Breast epithelium (tissue), 4 donors: ENCODE data around the gene JUND. TPM values are rescaled to one million over a fixed set of nuclear protein-coding genes. Genes with fewer than 3 reads are reported as not detected.

Source experiments
- DNase-seq, 2 donors: peaks; one replicate each; pipeline ENCODE4 v3.0.0-alpha.2; 2019; ENCODE audit warnings: low spot score in 2 of 2
- H3K27ac ChIP-seq, 2 donors: fragments of 200-600 bp; sonication (generic) in 1 of 2; one replicate each; pipeline ENCODE4 v1.5.1; 2016 to 2019; ENCODE audit warnings: mild to moderate bottlenecking in 1 of 2
- H3K27me3 ChIP-seq, 2 donors: fragments of 200-600 bp; sonication (generic) in 1 of 2; one replicate each; pipeline versions ENCODE4 v1.5.1 to v1.6.0; 2017 to 2019; ENCODE audit warnings: control low read depth in 1 of 2, mild to moderate bottlenecking in 1 of 2
- H3K36me3 ChIP-seq: fragments of 200-600 bp; one replicate; pipeline ENCODE4 v1.5.1; 2019
- H3K4me1 ChIP-seq, 2 donors: fragments of 200-600 bp; sonication (generic); one replicate each; pipeline ENCODE4 v1.5.1; 2016 to 2019; ENCODE audit warnings: control low read depth in 1 of 2
- H3K4me3 ChIP-seq, 3 donors: fragments of 200-600 bp; sonication (generic); 1 replicate in 2 of 3; 2 replicates in 1 of 3; pipeline ENCODE4 v1.5.1; 2016 to 2019; ENCODE audit warnings: mild to moderate bottlenecking in 3 of 3, moderate library complexity in 2 of 3
- H3K9me3 ChIP-seq, 2 donors: fragments of 200-600 bp; sonication (generic) in 1 of 2; one replicate each; pipeline ENCODE4 v1.5.1; 2016 to 2019; ENCODE audit warnings: control low read depth in 1 of 2
- POLR2A ChIP-seq: fragments of 450-650 bp; IDR thresholded peaks from one replicate; pipeline ENCODE4 v1.6.1; 2016; ENCODE audit warnings: antibody characterized with exemption, mild to moderate bottlenecking, moderate library complexity
- POLR2AphosphoS5 ChIP-seq, 3 donors: sonication (generic); formaldehyde crosslinking; IDR thresholded peaks; one replicate each; pipeline ENCODE4 v1.6.1; 2017; ENCODE audit warnings: antibody characterized with exemption in 3 of 3
- intact Hi-C: fragments of 100-400 bp; cut with DNase I; formaldehyde crosslinking; loops from one replicate; pipeline ENCODE4 v1.15.1; 2023; ENCODE audit warnings: low total_unique reads
- total RNA-seq, 3 donors: library from RNA; depleted of rRNA; stranded (reverse); fragments of >200 nt; gene quantifications; one replicate each; pipeline ENCODE4 v1.1.0, GENCODE V29; 2016
- TF ChIP-seq, protein P1 (sequence below), 3 donors: fragments of 450-650 bp; IDR thresholded peaks; one replicate each; pipeline ENCODE4 v1.5.1; 2016 to 2017; ENCODE audit warnings: antibody characterized with exemption in 3 of 3, mild to moderate bottlenecking in 3 of 3, moderate library complexity in 3 of 3

The JUND gene
- total RNA-seq, 3 donors from 2014 or later = 325 to 833 (median 602) TPM

DNA sequence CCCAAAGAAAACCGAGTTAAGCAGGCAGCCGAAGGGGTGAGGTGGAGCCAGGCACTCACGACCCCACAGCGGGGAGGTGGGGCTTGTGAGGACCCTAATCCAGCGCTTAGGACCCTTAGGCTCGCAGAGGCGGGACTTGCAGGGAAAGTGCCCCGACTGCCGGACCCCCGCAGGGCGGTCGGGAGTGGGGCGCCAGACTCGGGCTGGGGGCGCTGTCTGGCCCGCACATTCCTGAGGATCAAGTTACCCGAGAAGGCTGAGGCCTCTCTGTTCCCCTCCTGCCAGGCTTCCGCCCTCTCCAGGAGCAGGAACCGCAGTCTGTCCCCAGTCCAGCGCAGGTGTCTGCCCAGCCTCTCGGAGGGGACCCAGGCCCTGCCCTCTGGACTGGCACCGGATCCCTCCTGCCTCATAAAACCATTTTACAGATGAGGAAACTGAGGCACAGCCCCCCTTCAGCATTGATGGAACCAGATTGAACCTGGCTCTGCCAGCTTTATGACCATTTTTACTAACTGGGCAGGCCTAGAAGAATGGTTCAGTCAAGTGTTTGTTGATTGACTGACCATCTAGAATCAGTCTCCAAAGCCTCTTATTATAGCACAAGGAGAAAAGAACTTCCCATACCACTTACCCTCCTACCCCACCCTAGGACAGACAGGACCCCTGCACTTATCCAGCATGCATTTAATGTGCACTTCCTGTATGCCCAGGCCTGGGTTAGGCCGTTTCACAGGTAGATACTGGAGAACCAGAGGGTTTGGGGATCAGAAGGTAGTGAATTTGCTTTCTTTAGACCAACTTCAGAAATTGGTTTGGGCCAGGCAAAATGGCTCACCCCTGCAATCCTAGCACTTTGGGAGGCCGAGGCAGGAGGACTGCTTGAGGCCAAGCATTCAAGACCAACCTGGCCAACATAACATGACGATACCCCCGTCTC is 6.7 kb upstream of the JUND start:
- H3K27ac ChIP-seq = peak overlapping the region; percentile 45 to 64
- H3K27me3 ChIP-seq = no peaks in the 10 kb centered on the region
- no peak for DNase-seq
- intact Hi-C loops = no loop called here
- no peak overlapping the region for H3K4me3 ChIP-seq
- H3K9me3 ChIP-seq = no peaks in the 10 kb centered on the region
- TF ChIP-seq, protein P1, sequence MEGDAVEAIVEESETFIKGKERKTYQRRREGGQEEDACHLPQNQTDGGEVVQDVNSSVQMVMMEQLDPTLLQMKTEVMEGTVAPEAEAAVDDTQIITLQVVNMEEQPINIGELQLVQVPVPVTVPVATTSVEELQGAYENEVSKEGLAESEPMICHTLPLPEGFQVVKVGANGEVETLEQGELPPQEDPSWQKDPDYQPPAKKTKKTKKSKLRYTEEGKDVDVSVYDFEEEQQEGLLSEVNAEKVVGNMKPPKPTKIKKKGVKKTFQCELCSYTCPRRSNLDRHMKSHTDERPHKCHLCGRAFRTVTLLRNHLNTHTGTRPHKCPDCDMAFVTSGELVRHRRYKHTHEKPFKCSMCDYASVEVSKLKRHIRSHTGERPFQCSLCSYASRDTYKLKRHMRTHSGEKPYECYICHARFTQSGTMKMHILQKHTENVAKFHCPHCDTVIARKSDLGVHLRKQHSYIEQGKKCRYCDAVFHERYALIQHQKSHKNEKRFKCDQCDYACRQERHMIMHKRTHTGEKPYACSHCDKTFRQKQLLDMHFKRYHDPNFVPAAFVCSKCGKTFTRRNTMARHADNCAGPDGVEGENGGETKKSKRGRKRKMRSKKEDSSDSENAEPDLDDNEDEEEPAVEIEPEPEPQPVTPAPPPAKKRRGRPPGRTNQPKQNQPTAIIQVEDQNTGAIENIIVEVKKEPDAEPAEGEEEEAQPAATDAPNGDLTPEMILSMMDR (IDR thresholded peaks at IDR 0.05) = no peak
- TF ChIP-seq POLR2A (no peak), POLR2AphosphoS5 (IDR thresholded peaks at IDR 0.05) (no peak)
- no peaks in the 10 kb centered on the region for H3K36me3 ChIP-seq
- H3K4me1 ChIP-seq = no peaks in the 10 kb centered on the region

DNA sequence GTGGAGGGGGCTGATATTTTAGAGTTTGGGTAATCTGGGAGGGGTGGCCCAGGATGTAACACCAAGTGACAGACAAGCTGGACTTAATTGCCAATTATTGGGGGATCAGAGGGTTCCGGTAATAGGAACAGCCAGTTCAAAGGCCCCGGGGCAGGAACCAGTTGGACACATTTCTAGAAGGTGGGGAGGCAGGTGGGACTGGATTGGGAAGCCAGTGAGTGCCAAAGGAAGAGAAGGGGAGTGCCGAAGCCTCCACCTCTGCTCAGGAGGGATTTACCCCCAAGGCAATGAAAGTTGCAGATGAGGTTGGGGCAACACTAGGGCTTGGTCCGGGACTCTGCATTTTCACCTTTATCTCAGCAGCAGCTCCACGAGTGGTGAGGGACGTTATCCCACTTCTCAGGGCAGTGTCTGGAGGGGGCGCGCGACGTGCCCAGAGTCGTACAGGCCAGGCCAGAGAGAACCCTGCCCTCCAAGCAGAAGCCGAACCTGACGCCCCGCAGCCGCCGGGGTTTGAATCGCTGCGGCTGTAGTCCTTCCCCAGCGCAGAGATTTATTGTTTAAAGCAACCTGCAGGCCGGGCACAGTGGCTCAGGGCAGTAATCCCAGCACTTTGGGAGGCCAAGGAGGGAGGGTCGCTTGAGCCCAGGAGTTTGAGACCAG is 5.7 kb upstream of the JUND start:
- Histone ChIP-seq H3K36me3 (no peaks in the 10 kb centered on the region), H3K9me3 (no peaks in the 10 kb centered on the region), H3K4me1 (no peaks in the 10 kb centered on the region), H3K27ac (peak overlapping the region; percentile 45 to 64), H3K4me3 (no peak overlapping the region), H3K27me3 (no peaks in the 10 kb centered on the region)
- intact Hi-C loops = no loop called here
- no peak for DNase-seq
- TF ChIP-seq POLR2AphosphoS5 (IDR thresholded peaks at IDR 0.05) (no peak), POLR2A (no peak)
- TF ChIP-seq, protein P1 (IDR thresholded peaks at IDR 0.05) = no peak

DNA sequence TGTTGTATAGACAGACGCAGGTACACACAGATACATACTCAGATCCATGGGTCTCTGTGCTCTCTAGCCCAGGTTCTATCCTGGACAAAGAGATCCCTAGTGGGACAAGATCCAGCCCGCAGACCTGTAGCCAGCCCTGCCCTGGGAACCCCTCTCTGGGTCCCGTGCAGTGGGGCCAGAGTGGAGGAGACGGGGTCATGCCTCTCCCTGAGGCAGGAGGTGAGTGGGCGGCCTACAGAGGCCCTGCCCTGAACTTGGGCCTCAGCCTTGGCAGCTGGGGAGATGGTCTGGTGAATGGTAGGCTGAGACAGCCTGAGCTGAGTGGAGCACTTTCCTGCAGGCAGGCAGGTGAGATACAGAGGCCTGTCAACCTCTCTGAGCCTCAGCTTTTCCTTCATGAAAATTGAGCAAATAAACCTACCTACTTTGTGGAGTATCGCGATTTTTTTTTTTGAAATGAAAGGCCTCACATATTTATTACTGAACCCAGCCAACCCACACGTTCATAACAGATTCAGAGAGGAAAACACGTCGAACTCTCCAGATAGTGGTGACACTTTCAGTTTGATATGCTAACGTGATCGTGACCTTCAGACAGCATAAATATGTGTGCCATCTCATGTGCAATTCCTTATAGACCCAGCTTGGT is 3.4 kb upstream of the JUND start:
- Histone ChIP-seq H3K4me1 (no peaks in the 10 kb centered on the region), H3K27ac (peak overlapping the region; percentile 45 to 86)
- no peak for DNase-seq

DNA sequence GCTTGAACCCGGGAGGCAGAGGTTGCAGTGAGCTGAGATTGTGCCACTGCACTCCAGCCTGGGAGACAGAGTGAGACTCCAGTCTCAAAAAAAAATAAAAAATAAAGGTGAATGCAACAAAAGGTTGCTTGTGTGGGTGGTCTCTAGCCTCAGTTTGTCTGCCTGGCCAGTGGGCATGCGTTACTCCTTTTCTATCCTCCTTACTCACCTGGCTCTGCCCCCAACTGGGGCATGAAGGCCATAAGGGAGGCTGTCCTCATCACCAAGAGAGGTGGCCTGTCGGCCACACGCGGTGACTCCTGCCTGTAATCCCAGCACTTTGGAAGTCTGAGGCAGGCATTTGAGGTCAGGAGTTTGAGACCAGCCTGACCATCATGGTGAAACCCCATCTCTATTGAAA is 1.9 kb upstream of the JUND start:
- H3K4me3 ChIP-seq = no peak overlapping the region
- H3K4me1 ChIP-seq = no peaks in the 10 kb centered on the region
- peak overlapping the region; percentile 100 for H3K27ac ChIP-seq
- no peaks in the 10 kb centered on the region for H3K27me3 ChIP-seq
- H3K9me3 ChIP-seq = no peaks in the 10 kb centered on the region
- TF ChIP-seq POLR2AphosphoS5 (IDR thresholded peaks at IDR 0.05) = peak in 1 of 3 donors; percentile 19
- TF ChIP-seq POLR2A = no peak
- H3K36me3 ChIP-seq = no peaks in the 10 kb centered on the region
- intact Hi-C loops = loop anchor here (5.0 kb wide), 2 partner anchors 39 to 1621 kb away; partner anchors contain the start of genes LSM4, SMIM7 and TMEM38A
- DNase-seq = no peak

More for the DNA sequence above, 3.4 kb upstream of the JUND start:
- Histone ChIP-seq H3K9me3 (no peaks in the 10 kb centered on the region), H3K4me3 (no peak overlapping the region), H3K36me3 (no peaks in the 10 kb centered on the region), H3K27me3 (no peaks in the 10 kb centered on the region)
- peak in 1 of 3 donors; percentile 24 for TF ChIP-seq POLR2AphosphoS5 (IDR thresholded peaks at IDR 0.05)
- TF ChIP-seq, protein P1 (IDR thresholded peaks at IDR 0.05) = no peak
- intact Hi-C loops = loop anchor here (5.0 kb wide), 2 partner anchors 37 to 1623 kb away; partner anchors contain the start of genes LSM4, SMIM7 and TMEM38A

DNA sequence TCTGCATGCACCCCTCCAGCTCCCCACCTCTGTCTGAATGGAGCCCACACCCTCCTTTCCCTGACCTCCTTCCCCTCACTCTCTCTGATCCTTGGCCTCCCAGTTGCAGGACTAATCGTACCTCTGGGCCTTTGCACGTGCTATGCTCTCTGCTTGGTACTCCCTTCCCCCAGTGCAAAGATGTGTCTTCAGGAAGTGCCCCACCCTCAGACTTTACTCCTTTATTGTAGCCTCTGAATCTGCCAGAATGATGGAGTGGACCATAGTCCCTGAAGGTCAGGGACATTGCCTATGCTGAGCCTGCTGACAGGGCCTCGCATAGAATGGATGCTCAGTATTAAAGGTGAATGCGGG is 1.3 kb upstream of the JUND start:
- peak overlapping the region; percentile 45 to 97 (median 95) for H3K4me3 ChIP-seq
- H3K27me3 ChIP-seq = no peaks in the 10 kb centered on the region
- intact Hi-C loops = loop anchor here (5.0 kb wide), 2 partner anchors 40 to 1620 kb away; partner anchors contain the start of genes LSM4, SMIM7 and TMEM38A
- no peak for DNase-seq
- TF ChIP-seq POLR2AphosphoS5 (IDR thresholded peaks at IDR 0.05) (no peak), POLR2A (peak; percentile 7)
- TF ChIP-seq, protein P1 (IDR thresholded peaks at IDR 0.05) = no peak
- no peaks in the 10 kb centered on the region for H3K9me3 ChIP-seq
- peak overlapping the region; percentile 100 for H3K27ac ChIP-seq
- H3K4me1 ChIP-seq = no peaks in the 10 kb centered on the region
- no peaks in the 10 kb centered on the region for H3K36me3 ChIP-seq
